ENCODE measurements around the gene DYNC2I2.
A peak's percentile ranks its signal among the peaks of the same experiment; 100 is the strongest.

The DYNC2I2 gene

DNA sequence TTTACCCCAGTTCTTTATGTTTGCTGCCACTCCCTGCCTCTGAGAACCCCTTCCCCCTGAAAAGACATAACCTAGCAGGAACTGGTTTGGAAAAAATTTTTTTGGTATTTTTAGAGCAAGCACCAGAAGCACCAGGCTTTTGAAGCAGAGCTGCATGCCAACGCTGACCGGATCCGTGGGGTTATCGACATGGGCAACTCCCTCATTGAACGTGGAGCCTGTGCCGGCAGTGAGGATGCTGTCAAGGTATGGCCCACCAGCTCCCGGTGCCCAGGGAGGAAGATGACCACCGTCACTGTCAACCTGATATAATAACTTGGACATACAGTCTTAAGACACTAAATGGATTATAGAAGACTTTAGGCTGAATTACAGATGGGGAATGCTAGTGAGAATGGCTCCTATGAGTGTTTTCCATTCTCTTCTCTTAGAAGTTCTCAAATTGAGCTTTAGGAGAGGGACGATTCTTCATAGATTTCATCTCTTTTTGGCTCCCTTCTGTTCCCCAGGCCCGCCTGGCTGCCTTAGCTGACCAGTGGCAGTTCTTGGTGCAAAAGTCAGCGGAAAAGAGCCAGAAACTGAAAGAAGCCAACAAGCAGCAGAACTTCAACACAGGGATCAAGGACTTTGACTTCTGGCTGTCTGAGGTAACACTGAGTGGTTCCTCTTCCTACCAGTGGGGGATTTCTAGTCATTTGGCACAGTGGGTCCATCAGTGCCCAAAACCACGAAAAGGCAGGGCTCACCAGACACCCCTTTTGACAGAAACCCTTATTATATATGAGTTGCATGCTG, 44.9 kb downstream of the DYNC2I2 start:
- Histone ChIP-seq H3K27ac (ENCODE audit: low read length) (peak overlapping the region; percentile 24), H3K27me3 (ENCODE audit: control insufficient read depth in 1 of 2, insufficient read depth in 2 of 2, low read length in 2 of 2) (no peaks in the 10 kb centered on the region), H3K4me3 (ENCODE audit: low read length in 2 of 2) (no peak overlapping the region), H3K4me1 (ENCODE audit: control insufficient read depth, insufficient read depth, low read length) (peaks cover 17% of the 10 kb centered on the region), H3K9ac (ENCODE audit: low read length in 2 of 2) (no peak overlapping the region), H3K36me3 (ENCODE audit: control insufficient read depth in 2 of 2, insufficient read depth in 2 of 2, low read length in 2 of 2) (peaks cover 79 to 86% of the 10 kb centered on the region in 2 donors), H3K9me3 (ENCODE audit: control insufficient read depth in 2 of 2, low read length in 2 of 2) (no peaks in the 10 kb centered on the region)

DNA sequence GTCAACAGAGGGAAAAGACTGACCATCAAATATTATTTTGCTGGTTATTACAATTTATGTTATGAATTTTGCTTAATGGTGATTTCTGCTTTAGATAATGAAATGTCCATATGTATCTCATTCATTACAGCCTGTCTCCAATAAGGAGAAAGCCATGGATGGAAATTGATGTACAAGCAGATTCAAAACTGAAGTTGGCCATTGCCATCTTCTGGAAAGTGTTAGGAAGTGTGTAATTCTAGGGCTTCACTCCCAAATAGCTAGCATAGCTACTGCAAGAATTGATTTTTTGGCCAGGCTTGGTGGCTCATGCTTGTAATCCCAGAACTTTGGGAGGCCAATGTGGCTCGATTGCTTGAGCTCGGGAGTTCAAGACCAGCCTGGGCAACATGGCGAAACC, 45.8 kb downstream of the DYNC2I2 start:
- Histone ChIP-seq H3K9me3 (ENCODE audit: control insufficient read depth in 2 of 2, low read length in 2 of 2) (no peaks in the 10 kb centered on the region), H3K4me1 (ENCODE audit: control insufficient read depth, insufficient read depth, low read length) (peaks cover 17% of the 10 kb centered on the region), H3K9ac (ENCODE audit: low read length in 2 of 2) (no peak overlapping the region), H3K36me3 (ENCODE audit: control insufficient read depth in 2 of 2, insufficient read depth in 2 of 2, low read length in 2 of 2) (peaks cover 79 to 82% of the 10 kb centered on the region in 2 donors), H3K4me3 (ENCODE audit: low read length in 2 of 2) (no peak overlapping the region), H3K27me3 (ENCODE audit: control insufficient read depth in 1 of 2, insufficient read depth in 2 of 2, low read length in 2 of 2) (no peaks in the 10 kb centered on the region), H3K27ac (ENCODE audit: low read length) (no peak overlapping the region)

DNA sequence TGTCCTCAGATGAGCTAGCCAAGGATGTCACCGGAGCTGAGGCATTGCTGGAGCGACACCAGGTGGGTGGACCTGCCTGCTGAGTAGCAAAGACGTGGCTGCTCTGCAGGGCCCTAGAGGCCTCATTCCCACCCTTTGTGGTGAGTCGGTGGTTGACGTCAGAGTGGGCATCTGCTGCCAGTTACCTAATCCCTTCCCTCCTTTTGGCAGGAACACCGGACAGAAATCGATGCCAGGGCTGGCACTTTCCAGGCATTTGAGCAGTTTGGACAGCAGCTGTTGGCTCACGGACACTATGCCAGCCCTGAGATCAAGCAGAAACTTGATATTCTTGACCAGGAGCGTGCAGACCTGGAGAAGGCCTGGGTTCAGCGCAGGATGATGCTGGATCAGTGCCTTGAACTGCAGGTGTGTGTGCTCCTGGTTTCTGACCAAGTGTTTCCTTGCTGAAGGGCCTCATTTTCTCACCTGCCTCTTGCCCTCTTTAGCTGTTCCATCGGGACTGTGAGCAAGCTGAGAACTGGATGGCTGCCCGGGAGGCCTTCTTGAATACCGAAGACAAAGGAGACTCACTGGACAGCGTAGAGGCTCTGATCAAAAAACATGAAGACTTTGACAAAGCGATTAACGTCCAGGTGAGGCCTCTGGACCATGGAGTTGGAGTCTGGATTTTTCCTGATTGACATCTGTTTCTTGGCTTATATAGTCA, 48.9 kb downstream of the DYNC2I2 start:
- Histone ChIP-seq H3K4me3 (ENCODE audit: low read length in 2 of 2) (no peak overlapping the region), H3K9me3 (ENCODE audit: control insufficient read depth in 2 of 2, low read length in 2 of 2) (no peaks in the 10 kb centered on the region), H3K27me3 (ENCODE audit: control insufficient read depth in 1 of 2, insufficient read depth in 2 of 2, low read length in 2 of 2) (no peaks in the 10 kb centered on the region), H3K9ac (ENCODE audit: low read length in 2 of 2) (peak overlapping the region; percentile 23 to 47), H3K4me1 (ENCODE audit: control insufficient read depth, insufficient read depth, low read length) (peaks cover 19% of the 10 kb centered on the region), H3K27ac (ENCODE audit: low read length) (peak overlapping the region; percentile 83), H3K36me3 (ENCODE audit: control insufficient read depth in 2 of 2, insufficient read depth in 2 of 2, low read length in 2 of 2) (peaks cover 67 to 72% of the 10 kb centered on the region in 2 donors)

DNA sequence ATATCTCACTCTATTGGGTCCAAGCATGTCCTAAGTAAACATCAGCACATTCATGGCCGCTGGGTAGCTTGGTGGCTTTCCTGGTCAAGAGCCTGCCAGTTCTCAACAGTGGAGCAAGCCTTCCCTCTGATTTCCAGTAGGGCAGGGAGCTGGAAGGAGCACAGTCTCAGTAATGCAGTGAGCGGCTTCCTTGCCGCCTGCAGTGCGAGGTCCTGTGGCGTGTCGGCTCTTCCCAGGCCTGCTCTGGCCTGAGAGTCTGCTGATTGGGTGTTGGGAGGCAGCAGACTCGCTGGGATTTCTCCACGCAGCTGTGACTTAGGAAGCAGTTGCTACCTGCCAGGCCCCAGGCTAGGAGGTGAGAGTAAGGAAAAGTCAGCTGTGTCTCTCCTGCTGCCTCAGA, 53.0 kb downstream of the DYNC2I2 start:
- H3K36me3 ChIP-seq (ENCODE audit: control insufficient read depth in 2 of 2, insufficient read depth in 2 of 2, low read length in 2 of 2) = peaks cover 47 to 54% of the 10 kb centered on the region in 2 donors

DNA sequence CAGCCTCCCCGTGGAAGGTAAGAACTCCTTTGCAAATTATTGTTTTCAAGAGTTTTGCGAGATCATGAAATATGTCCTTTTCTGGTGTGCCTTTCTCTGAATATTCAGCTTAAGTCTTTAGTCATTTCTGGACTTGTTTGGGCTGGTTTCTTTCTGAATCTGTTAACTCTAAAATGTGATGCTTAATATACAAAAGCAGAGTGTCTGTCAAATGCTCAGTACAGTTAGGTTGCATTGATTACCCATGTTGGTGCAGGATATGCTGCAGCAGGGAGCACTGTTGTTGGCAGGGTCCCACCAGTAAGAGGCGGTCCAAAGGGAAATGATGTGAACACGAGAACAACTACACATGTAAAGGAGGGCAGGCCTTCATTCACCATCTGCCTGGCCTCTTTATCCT, 56.5 kb downstream of the DYNC2I2 start:
- Histone ChIP-seq H3K27me3 (ENCODE audit: control insufficient read depth in 1 of 2, insufficient read depth in 2 of 2, low read length in 2 of 2) (no peaks in the 10 kb centered on the region), H3K4me1 (ENCODE audit: control insufficient read depth, insufficient read depth, low read length) (peaks cover 2% of the 10 kb centered on the region), H3K9me3 (ENCODE audit: control insufficient read depth in 2 of 2, low read length in 2 of 2) (no peaks in the 10 kb centered on the region), H3K36me3 (ENCODE audit: control insufficient read depth in 2 of 2, insufficient read depth in 2 of 2, low read length in 2 of 2) (peaks cover 46 to 47% of the 10 kb centered on the region in 2 donors), H3K27ac (ENCODE audit: low read length) (no peak overlapping the region), H3K4me3 (ENCODE audit: low read length in 2 of 2) (no peak overlapping the region), H3K9ac (ENCODE audit: low read length in 2 of 2) (no peak overlapping the region)

More for the DNA sequence above, 53.0 kb downstream of the DYNC2I2 start:
- H3K4me3 ChIP-seq (ENCODE audit: low read length in 2 of 2) = no peak overlapping the region
- peaks cover 16% of the 10 kb centered on the region for H3K4me1 ChIP-seq (ENCODE audit: control insufficient read depth, insufficient read depth, low read length)
- H3K9ac ChIP-seq (ENCODE audit: low read length in 2 of 2) = no peak overlapping the region
- H3K27ac ChIP-seq (ENCODE audit: low read length) = no peak overlapping the region
- no peaks in the 10 kb centered on the region for H3K9me3 ChIP-seq (ENCODE audit: control insufficient read depth in 2 of 2, low read length in 2 of 2)
- no peaks in the 10 kb centered on the region for H3K27me3 ChIP-seq (ENCODE audit: control insufficient read depth in 1 of 2, insufficient read depth in 2 of 2, low read length in 2 of 2)

DNA sequence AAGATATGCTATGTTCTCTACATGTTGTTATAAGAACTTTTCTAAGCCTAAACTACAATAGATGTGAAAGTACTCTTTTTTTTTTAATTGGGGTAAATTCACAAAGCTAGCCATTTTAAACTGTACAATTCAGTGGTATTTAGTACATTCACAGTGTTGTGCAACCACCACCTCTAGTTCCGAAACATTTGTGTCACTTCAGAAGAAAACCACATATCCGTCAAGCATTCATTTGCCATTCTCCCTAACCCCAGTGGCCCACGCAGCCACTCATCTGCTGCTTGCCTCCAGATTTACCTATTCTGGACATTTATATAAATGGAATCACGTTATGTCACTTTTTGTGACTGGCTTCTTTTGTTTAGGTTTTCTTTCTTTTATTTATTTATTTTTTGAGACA, 61.2 kb downstream of the DYNC2I2 start:
- H3K27ac ChIP-seq (ENCODE audit: low read length) = no peak overlapping the region
- no peaks in the 10 kb centered on the region for H3K4me1 ChIP-seq (ENCODE audit: control insufficient read depth, insufficient read depth, low read length)
- H3K9me3 ChIP-seq (ENCODE audit: control insufficient read depth in 2 of 2, low read length in 2 of 2) = no peaks in the 10 kb centered on the region
- H3K36me3 ChIP-seq (ENCODE audit: control insufficient read depth in 2 of 2, insufficient read depth in 2 of 2, low read length in 2 of 2) = peaks cover 53 to 54% of the 10 kb centered on the region in 2 donors
- H3K4me3 ChIP-seq (ENCODE audit: low read length in 2 of 2) = no peak overlapping the region
- no peak overlapping the region for H3K9ac ChIP-seq (ENCODE audit: low read length in 2 of 2)
- no peaks in the 10 kb centered on the region for H3K27me3 ChIP-seq (ENCODE audit: control insufficient read depth in 1 of 2, insufficient read depth in 2 of 2, low read length in 2 of 2)

DNA sequence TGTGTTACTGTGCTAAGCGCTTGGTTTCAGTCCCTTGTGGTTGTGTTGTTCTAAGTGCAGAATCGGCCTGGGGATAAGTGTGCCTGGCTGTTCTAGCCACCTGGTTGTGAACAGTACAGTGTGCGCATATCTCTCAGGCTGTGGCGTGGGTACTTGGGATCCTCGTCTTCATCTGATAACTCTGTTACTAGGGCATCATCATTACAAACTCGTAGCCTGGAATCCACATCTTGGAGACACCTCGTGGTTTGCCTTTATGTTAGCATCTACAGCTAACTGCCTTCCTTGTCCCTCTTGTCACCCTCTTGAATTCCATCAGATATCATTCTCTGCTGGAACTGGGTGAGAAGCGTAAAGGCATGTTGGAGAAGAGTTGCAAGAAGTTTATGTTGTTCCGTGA, 62.8 kb downstream of the DYNC2I2 start:
- peaks cover 51 to 53% of the 10 kb centered on the region in 2 donors for H3K36me3 ChIP-seq (ENCODE audit: control insufficient read depth in 2 of 2, insufficient read depth in 2 of 2, low read length in 2 of 2)
- H3K4me3 ChIP-seq (ENCODE audit: low read length in 2 of 2) = no peak overlapping the region
- H3K9me3 ChIP-seq (ENCODE audit: control insufficient read depth in 2 of 2, low read length in 2 of 2) = no peaks in the 10 kb centered on the region
- H3K4me1 ChIP-seq (ENCODE audit: control insufficient read depth, insufficient read depth, low read length) = no peaks in the 10 kb centered on the region
- H3K9ac ChIP-seq (ENCODE audit: low read length in 2 of 2) = no peak overlapping the region
- H3K27me3 ChIP-seq (ENCODE audit: control insufficient read depth in 1 of 2, insufficient read depth in 2 of 2, low read length in 2 of 2) = no peaks in the 10 kb centered on the region
- H3K27ac ChIP-seq (ENCODE audit: low read length) = no peak overlapping the region

DNA sequence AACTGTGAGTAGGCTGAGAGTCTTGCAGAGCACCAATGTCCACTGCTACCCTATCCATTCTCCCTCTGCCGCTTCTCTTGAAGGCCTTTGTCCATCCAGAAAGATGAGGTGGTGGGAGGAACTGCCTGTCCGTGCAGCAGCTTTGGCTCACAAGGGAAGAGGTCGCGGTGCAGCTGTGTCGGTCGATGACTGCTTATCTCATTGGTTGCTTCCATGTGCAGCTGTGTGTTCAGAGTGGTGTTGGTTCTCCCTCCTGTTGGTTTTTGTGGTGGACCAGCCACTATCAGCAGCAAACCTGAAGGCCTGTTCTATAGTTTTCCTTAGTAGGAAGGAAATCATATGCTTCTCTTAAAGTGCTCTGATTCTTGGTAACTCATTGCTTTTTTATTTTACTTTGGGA, 63.6 kb downstream of the DYNC2I2 start:
- Histone ChIP-seq H3K36me3 (ENCODE audit: control insufficient read depth in 2 of 2, insufficient read depth in 2 of 2, low read length in 2 of 2) (peaks cover 49 to 52% of the 10 kb centered on the region in 2 donors), H3K27me3 (ENCODE audit: control insufficient read depth in 1 of 2, insufficient read depth in 2 of 2, low read length in 2 of 2) (no peaks in the 10 kb centered on the region), H3K9ac (ENCODE audit: low read length in 2 of 2) (no peak overlapping the region), H3K4me1 (ENCODE audit: control insufficient read depth, insufficient read depth, low read length) (no peaks in the 10 kb centered on the region), H3K9me3 (ENCODE audit: control insufficient read depth in 2 of 2, low read length in 2 of 2) (no peaks in the 10 kb centered on the region), H3K4me3 (ENCODE audit: low read length in 2 of 2) (no peak overlapping the region), H3K27ac (ENCODE audit: low read length) (no peak overlapping the region)

DNA sequence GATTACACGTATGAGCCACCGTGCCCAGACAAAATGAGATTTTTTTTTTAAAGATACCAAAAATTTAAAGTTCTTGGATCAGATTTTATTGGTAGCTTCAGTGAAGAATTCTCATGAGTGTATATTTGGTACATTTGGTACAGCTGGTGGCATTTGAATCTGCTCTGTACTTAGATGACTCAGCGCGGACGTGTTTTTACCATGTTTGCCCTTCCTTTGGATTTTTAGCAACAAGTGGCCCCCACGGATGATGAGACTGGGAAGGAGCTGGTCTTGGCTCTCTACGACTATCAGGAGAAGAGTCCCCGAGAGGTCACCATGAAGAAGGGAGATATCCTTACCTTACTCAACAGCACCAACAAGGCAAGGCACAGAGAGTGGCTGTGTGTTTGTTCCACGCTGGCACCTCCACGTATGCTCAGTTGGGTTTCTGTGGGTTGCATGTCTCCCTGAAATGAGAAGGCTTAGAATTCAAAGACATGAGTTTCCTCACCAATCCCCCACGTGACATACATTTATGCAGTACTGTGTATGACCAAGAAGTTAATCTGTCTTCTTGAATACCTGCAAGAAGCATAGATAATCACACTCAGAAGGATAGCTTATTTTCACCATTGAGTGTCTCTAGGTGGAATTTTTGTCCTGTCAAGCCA, 67.9 kb downstream of the DYNC2I2 start:
- H3K36me3 ChIP-seq (ENCODE audit: control insufficient read depth in 2 of 2, insufficient read depth in 2 of 2, low read length in 2 of 2) = peaks cover 69 to 71% of the 10 kb centered on the region in 2 donors
- no peak overlapping the region for H3K9ac ChIP-seq (ENCODE audit: low read length in 2 of 2)
- no peaks in the 10 kb centered on the region for H3K4me1 ChIP-seq (ENCODE audit: control insufficient read depth, insufficient read depth, low read length)
- H3K27me3 ChIP-seq (ENCODE audit: control insufficient read depth in 1 of 2, insufficient read depth in 2 of 2, low read length in 2 of 2) = no peaks in the 10 kb centered on the region
- H3K27ac ChIP-seq (ENCODE audit: low read length) = no peak overlapping the region
- no peaks in the 10 kb centered on the region for H3K9me3 ChIP-seq (ENCODE audit: control insufficient read depth in 2 of 2, low read length in 2 of 2)
- H3K4me3 ChIP-seq (ENCODE audit: low read length in 2 of 2) = no peak overlapping the region

DNA sequence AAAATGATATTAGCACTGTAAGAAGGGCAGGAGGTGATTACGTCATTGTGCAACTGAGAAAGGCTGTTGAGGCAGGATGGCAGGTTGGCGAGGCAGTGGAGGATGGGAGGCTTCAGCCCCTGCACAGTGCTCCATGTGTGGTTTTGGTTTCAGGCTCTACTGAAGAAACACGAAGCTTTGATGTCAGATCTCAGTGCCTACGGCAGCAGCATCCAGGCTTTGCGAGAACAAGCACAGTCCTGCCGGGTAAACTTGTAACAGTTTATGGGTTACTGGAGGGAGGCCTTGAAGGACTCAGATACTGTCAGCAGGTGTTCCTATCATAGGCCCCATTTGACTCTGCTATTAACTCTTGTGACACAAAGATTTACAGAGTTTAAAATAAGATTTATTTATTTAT, 69.2 kb downstream of the DYNC2I2 start:
- Histone ChIP-seq H3K27me3 (ENCODE audit: control insufficient read depth in 1 of 2, insufficient read depth in 2 of 2, low read length in 2 of 2) (no peaks in the 10 kb centered on the region), H3K27ac (ENCODE audit: low read length) (no peak overlapping the region), H3K9ac (ENCODE audit: low read length in 2 of 2) (no peak overlapping the region), H3K36me3 (ENCODE audit: control insufficient read depth in 2 of 2, insufficient read depth in 2 of 2, low read length in 2 of 2) (peaks cover 72 to 74% of the 10 kb centered on the region in 2 donors), H3K4me1 (ENCODE audit: control insufficient read depth, insufficient read depth, low read length) (no peaks in the 10 kb centered on the region), H3K9me3 (ENCODE audit: control insufficient read depth in 2 of 2, low read length in 2 of 2) (no peaks in the 10 kb centered on the region), H3K4me3 (ENCODE audit: low read length in 2 of 2) (no peak overlapping the region)

All from stomach smooth muscle (tissue), 2 donors.